Superior temporal gyrus (tissue), 1 donor: ENCODE results near the gene SAA4.
A peak's percentile ranks its signal among the peaks of the same experiment; 100 is the strongest.
"Not testable (repeated sequence)": the region's sequence is repeated elsewhere in the genome, so short reads cannot be mapped to it uniquely, and the experiment has no call there.

ENCODE experiments used
- DNase-seq: peaks from one replicate; pipeline ENCODE4 v3.0.0-alpha.2; 2016; ENCODE audit errors: extremely low spot score

The SAA4 gene

GRCh38 chr11:18236664-18237356 is at the start of gene SAA4:
Gene SAA4 (minus strand): TSS chr11:18236802. CDS start chr11:18235926, 876 bp downstream.
- DNase-seq = no peak

GRCh38 chr11:18285841-18286240 is 49.2 kb upstream of the SAA4 start:
- no peak for DNase-seq

- no peak for DNase-seq
Observed at GRCh38 chr11:18282626-18283025, 46.0 kb upstream of the SAA4 start.

GRCh38 chr11:18280438-18281045 is 43.9 kb upstream of the SAA4 start:
- DNase-seq = no peak

- peak; percentile 26 for DNase-seq
Observed at GRCh38 chr11:18277565-18278271, 41.1 kb upstream of the SAA4 start.

GRCh38 chr11:18271206-18271605 is 34.6 kb upstream of the SAA4 start:
- DNase-seq = no peak

GRCh38 chr11:18270102-18270501 is 33.5 kb upstream of the SAA4 start:
- no peak for DNase-seq

- not testable (repeated sequence) for DNase-seq
Observed at GRCh38 chr11:18269252-18269651, 32.6 kb upstream of the SAA4 start.

- not testable (repeated sequence) for DNase-seq
Observed at GRCh38 chr11:18267335-18268133, 30.9 kb upstream of the SAA4 start.

GRCh38 chr11:18265949-18266348 is 29.3 kb upstream of the SAA4 start, which contains the start of gene SAA1:
Gene SAA1 (plus strand): TSS chr11:18266264. CDS start chr11:18266888, 624 bp downstream.
- DNase-seq = no peak

GRCh38 chr11:18264677-18265555 is 28.3 kb upstream of the SAA4 start:
- no peak for DNase-seq

GRCh38 chr11:18264035-18264434 is 27.4 kb upstream of the SAA4 start:
- DNase-seq = no peak

- DNase-seq = not testable (repeated sequence)
Observed at GRCh38 chr11:18262681-18263350, 26.2 kb upstream of the SAA4 start.

- DNase-seq = no peak
Observed at GRCh38 chr11:18261721-18262120, 25.1 kb upstream of the SAA4 start.

- no peak for DNase-seq
Observed at GRCh38 chr11:18259259-18259658, 22.7 kb upstream of the SAA4 start.

GRCh38 chr11:18254781-18255361 is 18.3 kb upstream of the SAA4 start:
- no peak for DNase-seq

- DNase-seq = no peak
Observed at GRCh38 chr11:18253778-18254338, 17.3 kb upstream of the SAA4 start.

- DNase-seq = no peak
Observed at GRCh38 chr11:18253233-18253632, 16.6 kb upstream of the SAA4 start.

GRCh38 chr11:18248561-18248960 is 12.0 kb upstream of the SAA4 start, which contains the start of gene SAA2:
Gene SAA2 (minus strand): TSS chr11:18248668. CDS start chr11:18248011, 657 bp downstream.
- no peak for DNase-seq

GRCh38 chr11:18247191-18247581 is 10.6 kb upstream of the SAA4 start:
- not testable (repeated sequence) for DNase-seq
